ENCODE measurements around the gene TMEM53. TPM values are rescaled to one million over a fixed set of nuclear protein-coding genes. Genes with fewer than 3 reads are reported as not detected.

Gene TMEM53
- total and polyA plus RNA-seq, 2 donors (not counting 1 experiment from before 2014, with no cell fraction given) = 8.1 to 11.6 TPM

- H3K79me2 ChIP-seq (ENCODE audit: control insufficient read depth, insufficient read depth, low read length) = no peaks in the 10 kb centered on the region
- no peaks in the 10 kb centered on the region for H3K36me3 ChIP-seq (ENCODE audit: control insufficient read depth, insufficient read depth, low read length)
- H3K9me3 ChIP-seq (ENCODE audit: control insufficient read depth, insufficient read depth, low read depth, low read length) = no peaks in the 10 kb centered on the region
- no peaks in the 10 kb centered on the region for H3K4me1 ChIP-seq (ENCODE audit: control insufficient read depth, extremely low read depth, insufficient read depth, low read length)
- H3K9ac ChIP-seq (ENCODE audit: insufficient read depth, low read length) = no peak overlapping the region
- no peaks in the 10 kb centered on the region for H3K27me3 ChIP-seq (ENCODE audit: control insufficient read depth, insufficient read depth, low read length)
- no peak overlapping the region for H3K4me3 ChIP-seq (replicated peaks in 1 of 4; ENCODE audit: control extremely low read depth in 1 of 4, insufficient read depth in 1 of 4, low read depth in 3 of 4, low read length in 4 of 4)
- TF ChIP-seq CTCF (conservative IDR thresholded peaks at IDR 0.05 in 1 of 2, IDR thresholded peaks at IDR 0.05 in 1 of 2; ENCODE audit: low read depth in 1 of 2, low read length in 2 of 2) = no peak
- no peak for TF ChIP-seq EZH2 (IDR thresholded peaks at IDR 0.05; ENCODE audit: low read length, missing control alignments)
- H3K27ac ChIP-seq (ENCODE audit: insufficient read depth, low read length) = no peak overlapping the region
- no peak for DNase-seq (ENCODE audit: low read depth in 2 of 2)
- no peaks in the 10 kb centered on the region for H4K20me1 ChIP-seq (ENCODE audit: control insufficient read depth, extremely low read depth, insufficient read depth, low read length)
- no peak overlapping the region for H3K4me2 ChIP-seq (ENCODE audit: extremely low read depth, insufficient read depth, low read length)
- no peak overlapping the region for H2AFZ ChIP-seq (ENCODE audit: low read length)
Measured at GRCh38 chr1:44695671-44696070, 21.4 kb upstream of the TMEM53 start.

GRCh38 chr1:44694863-44695478, 20.7 kb upstream of the TMEM53 start:
- Histone ChIP-seq H3K4me2 (ENCODE audit: extremely low read depth, insufficient read depth, low read length) (no peak overlapping the region), H3K79me2 (ENCODE audit: control insufficient read depth, insufficient read depth, low read length) (no peaks in the 10 kb centered on the region), H3K9ac (ENCODE audit: insufficient read depth, low read length) (no peak overlapping the region), H3K4me1 (ENCODE audit: control insufficient read depth, extremely low read depth, insufficient read depth, low read length) (no peaks in the 10 kb centered on the region), H3K4me3 (replicated peaks in 1 of 4; ENCODE audit: control extremely low read depth in 1 of 4, insufficient read depth in 1 of 4, low read depth in 3 of 4, low read length in 4 of 4) (no peak overlapping the region), H4K20me1 (ENCODE audit: control insufficient read depth, extremely low read depth, insufficient read depth, low read length) (no peaks in the 10 kb centered on the region), H2AFZ (ENCODE audit: low read length) (no peak overlapping the region), H3K36me3 (ENCODE audit: control insufficient read depth, insufficient read depth, low read length) (no peaks in the 10 kb centered on the region), H3K27ac (ENCODE audit: insufficient read depth, low read length) (no peak overlapping the region), H3K9me3 (ENCODE audit: control insufficient read depth, insufficient read depth, low read depth, low read length) (no peaks in the 10 kb centered on the region), H3K27me3 (ENCODE audit: control insufficient read depth, insufficient read depth, low read length) (no peaks in the 10 kb centered on the region)
- no peak for TF ChIP-seq CTCF (conservative IDR thresholded peaks at IDR 0.05 in 1 of 2, IDR thresholded peaks at IDR 0.05 in 1 of 2; ENCODE audit: low read depth in 1 of 2, low read length in 2 of 2)
- no peak for TF ChIP-seq EZH2 (IDR thresholded peaks at IDR 0.05; ENCODE audit: low read length, missing control alignments)
- DNase-seq (ENCODE audit: low read depth in 2 of 2) = no peak

GRCh38 chr1:44693900-44694299, 19.6 kb upstream of the TMEM53 start:
- H3K9me3 ChIP-seq (ENCODE audit: control insufficient read depth, insufficient read depth, low read depth, low read length) = no peaks in the 10 kb centered on the region
- no peak overlapping the region for H3K4me3 ChIP-seq (replicated peaks in 1 of 4; ENCODE audit: control extremely low read depth in 1 of 4, insufficient read depth in 1 of 4, low read depth in 3 of 4, low read length in 4 of 4)
- H3K79me2 ChIP-seq (ENCODE audit: control insufficient read depth, insufficient read depth, low read length) = no peaks in the 10 kb centered on the region
- H4K20me1 ChIP-seq (ENCODE audit: control insufficient read depth, extremely low read depth, insufficient read depth, low read length) = no peaks in the 10 kb centered on the region
- DNase-seq (ENCODE audit: low read depth in 2 of 2) = peak in 1 of 2 donors; percentile 18
- H3K27ac ChIP-seq (ENCODE audit: insufficient read depth, low read length) = no peak overlapping the region
- no peak overlapping the region for H3K4me2 ChIP-seq (ENCODE audit: extremely low read depth, insufficient read depth, low read length)
- no peaks in the 10 kb centered on the region for H3K4me1 ChIP-seq (ENCODE audit: control insufficient read depth, extremely low read depth, insufficient read depth, low read length)
- H3K9ac ChIP-seq (ENCODE audit: insufficient read depth, low read length) = no peak overlapping the region
- TF ChIP-seq EZH2 (IDR thresholded peaks at IDR 0.05; ENCODE audit: low read length, missing control alignments) = no peak
- TF ChIP-seq CTCF (conservative IDR thresholded peaks at IDR 0.05 in 1 of 2, IDR thresholded peaks at IDR 0.05 in 1 of 2; ENCODE audit: low read depth in 1 of 2, low read length in 2 of 2) = no peak
- no peak overlapping the region for H2AFZ ChIP-seq (ENCODE audit: low read length)
- H3K36me3 ChIP-seq (ENCODE audit: control insufficient read depth, insufficient read depth, low read length) = no peaks in the 10 kb centered on the region
- H3K27me3 ChIP-seq (ENCODE audit: control insufficient read depth, insufficient read depth, low read length) = no peaks in the 10 kb centered on the region
